Kasumi-1 (cell line): ENCODE data around the gene UNC5A.

Experiments
- DNase-seq, 2 experiments: peaks; one replicate each; lab custom pipeline; 2025; lab: John Stamatoyannopoulos, UW

UNC5A gene

GRCh38 chr5:176781638-176782570, 28.5 kb upstream of the UNC5A start:
- DNase-seq = no peak

- DNase-seq = no peak
These were observed 25.9 kb upstream of the UNC5A start for GRCh38 chr5:176784218-176785165.

- no peak for DNase-seq
These were observed 24.9 kb upstream of the UNC5A start for GRCh38 chr5:176785184-176786145.

GRCh38 chr5:176787676-176788075, 22.7 kb upstream of the UNC5A start:
- DNase-seq = no peak

GRCh38 chr5:176788091-176788490, 22.3 kb upstream of the UNC5A start:
- DNase-seq = no peak

GRCh38 chr5:176788941-176789872, 21.2 kb upstream of the UNC5A start:
- DNase-seq = no peak

GRCh38 chr5:176789873-176790615, 20.3 kb upstream of the UNC5A start:
- no peak for DNase-seq

GRCh38 chr5:176790941-176791340, 19.4 kb upstream of the UNC5A start:
- DNase-seq = no peak

GRCh38 chr5:176792655-176793342, 17.6 kb upstream of the UNC5A start:
- DNase-seq = no peak

- DNase-seq = no peak
These were observed 17.0 kb upstream of the UNC5A start for GRCh38 chr5:176793343-176793699.

GRCh38 chr5:176793736-176794135, 16.6 kb upstream of the UNC5A start:
- no peak for DNase-seq

- DNase-seq = no peak
These were observed 15.8 kb upstream of the UNC5A start for GRCh38 chr5:176794509-176794908.

- no peak for DNase-seq
These were observed 13.9 kb upstream of the UNC5A start for GRCh38 chr5:176796411-176796810.

- no peak for DNase-seq
These were observed 13.4 kb upstream of the UNC5A start for GRCh38 chr5:176796970-176797369.

GRCh38 chr5:176797456-176798050, 12.8 kb upstream of the UNC5A start:
- DNase-seq = no peak

- DNase-seq = no peak
These were observed 12.1 kb upstream of the UNC5A start for GRCh38 chr5:176798086-176798876.

- DNase-seq = no peak
These were observed 11.4 kb upstream of the UNC5A start for GRCh38 chr5:176798949-176799348.

- DNase-seq = no peak
These were observed 10.9 kb upstream of the UNC5A start for GRCh38 chr5:176799488-176799887.
